GM10248 (cell line): ENCODE measurements around the gene ASB4.
A peak's percentile ranks its signal among the peaks of the same experiment; 100 is the strongest.
"Not testable (repeated sequence)": the region's sequence is repeated elsewhere in the genome, so short reads cannot be mapped to it uniquely, and the experiment has no call there.

Source experiments
- CTCF ChIA-PET: fragments of 300-600 bp; sonication (Branson Sonifier 250); formaldehyde crosslinking; extraction: SDS; loops from one replicate; lab custom pipeline; 2021; ENCODE audit warnings: antibody characterized with exemption; lab: Yijun Ruan, JAX
- POLR2A ChIA-PET: fragments of 350-650 bp; sonication (Branson Sonifier 250); formaldehyde crosslinking; extraction: SDS; loops from one replicate; lab custom pipeline; 2020; ENCODE audit warnings: antibody characterized with exemption; lab: Yijun Ruan, JAX
- DNase-seq: peaks from one replicate; pipeline ENCODE4 v3.0.0; 2012; ENCODE audit errors: extremely low spot score
- CTCF ChIP-seq: IDR thresholded peaks from 2 replicates; pipeline ENCODE4 v1.5.1; 2012; ENCODE audit warnings: mild to moderate bottlenecking, low read depth; ENCODE audit errors: extremely low read depth, missing control alignments, control extremely low read depth

ASB4 gene

DNA sequence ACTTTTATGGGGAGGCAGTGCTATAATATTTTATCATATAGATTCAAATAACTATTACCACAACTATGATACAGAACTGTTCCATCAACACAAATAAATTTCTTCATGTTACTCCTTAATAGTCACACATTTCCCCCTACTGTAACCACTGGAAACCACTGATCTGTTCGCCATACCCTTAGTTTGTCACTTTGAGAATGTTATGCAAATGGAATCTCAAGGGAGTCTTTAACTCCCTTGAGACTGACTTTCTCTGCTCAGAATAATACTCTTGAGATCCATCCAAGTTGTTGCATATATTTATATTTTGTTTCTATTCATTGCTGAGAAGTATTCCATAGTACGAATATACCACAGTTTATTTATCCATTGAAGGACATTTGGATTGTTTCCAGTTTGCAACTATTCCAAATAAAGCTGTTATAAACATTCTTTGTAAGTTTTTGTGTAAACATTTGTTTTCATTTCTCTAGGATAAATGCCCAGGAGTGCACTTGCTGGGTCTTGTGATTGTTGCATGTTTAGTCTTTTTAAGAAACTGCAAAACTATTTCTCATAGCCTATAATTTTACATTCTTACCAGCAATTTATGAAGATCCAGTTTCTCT is 31.2 kb upstream of the ASB4 start:
- CTCF ChIA-PET, result interaction anchor here (0.8 to 1.6 kb wide), 2 partner anchors 16 to 19 kb away, joined by 3 to 4 read pairs; no protein-coding TSS in a partner anchor
- no peak for DNase-seq
- POLR2A ChIA-PET, result no interaction called here

GRCh38 chr7:95457947-95458346 is 27.8 kb upstream of the ASB4 start:
- ChIA-PET CTCF (no interaction called here), POLR2A (no interaction called here)
- no peak for DNase-seq
- TF ChIP-seq CTCF, result no peak

More for the DNA sequence above, 31.2 kb upstream of the ASB4 start:
- TF ChIP-seq CTCF, result no peak

GRCh38 chr7:95460653-95461052 is 25.1 kb upstream of the ASB4 start:
- CTCF ChIA-PET, POLR2A ChIA-PET, DNase-seq: not testable (repeated sequence)

DNA sequence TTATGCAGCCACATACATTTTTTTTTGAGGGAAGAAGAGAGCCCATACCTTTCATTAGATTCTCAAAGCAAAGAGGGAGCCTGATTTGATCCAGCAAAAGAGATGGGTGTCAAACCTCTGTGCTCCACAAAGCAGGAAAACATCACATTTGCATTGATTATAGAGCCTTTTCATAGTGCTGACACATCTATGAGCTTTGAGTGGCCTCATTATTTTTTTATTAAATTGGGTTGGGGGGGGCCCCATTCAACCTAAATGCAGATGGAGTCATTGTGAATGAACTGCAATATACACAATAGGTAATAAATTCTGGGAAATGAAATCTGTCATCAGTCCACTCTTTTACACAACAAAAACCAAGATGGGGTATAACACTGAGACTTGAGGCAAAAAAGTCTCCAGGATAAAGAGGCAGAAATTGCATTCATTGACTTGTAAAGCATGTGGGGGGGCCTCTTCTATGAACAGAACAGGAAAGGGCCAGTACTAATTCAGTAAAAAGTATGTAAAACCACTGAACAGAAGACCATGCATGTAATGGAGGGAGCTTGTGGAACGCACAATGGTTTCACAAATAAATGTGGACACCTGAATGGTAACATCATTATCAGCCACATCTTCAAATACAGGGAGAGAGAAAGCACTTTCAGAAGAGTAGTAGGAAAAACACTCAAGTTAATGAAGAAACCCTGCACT is 17.7 kb upstream of the ASB4 start:
- no peak for TF ChIP-seq CTCF
- CTCF ChIA-PET, result interaction anchor here (1.6 to 5.0 kb wide), 2 partner anchors 9 to 14 kb away, joined by 4 to 36 read pairs; no protein-coding TSS in a partner anchor
- DNase-seq, result no peak
- POLR2A ChIA-PET, result no interaction called here

GRCh38 chr7:95469187-95469586 is 16.6 kb upstream of the ASB4 start:
- no peak for TF ChIP-seq CTCF
- DNase-seq, result no peak
- ChIA-PET POLR2A (no interaction called here), CTCF (interaction anchor here (1.0 to 5.0 kb wide), 2 partner anchors 8 to 221 kb away, joined by 3 to 36 read pairs; no protein-coding TSS in a partner anchor)

DNA sequence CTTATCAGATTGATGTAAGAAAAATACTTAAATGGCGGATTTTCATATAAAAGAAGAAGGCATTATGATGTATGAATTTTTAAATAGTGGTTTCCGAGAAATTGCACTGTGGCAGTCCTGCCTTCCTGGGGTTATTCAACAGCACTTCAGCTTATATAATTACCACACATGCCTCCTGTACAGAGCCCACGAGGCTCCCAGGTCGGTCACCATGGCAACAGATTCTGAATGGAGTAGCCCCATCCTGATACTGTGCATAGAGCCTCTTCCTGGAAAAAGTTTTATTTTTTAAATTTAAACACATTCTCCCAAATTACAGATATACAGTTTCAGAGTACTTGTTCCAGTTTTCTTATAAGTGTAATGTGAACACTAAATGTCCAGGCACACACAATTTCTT is 15.9 kb upstream of the ASB4 start:
- DNase-seq, result no peak
- ChIA-PET CTCF (interaction anchor here (1.0 to 5.0 kb wide), 3 partner anchors 7 to 221 kb away, joined by 3 to 36 read pairs (median 3); no protein-coding TSS in a partner anchor), POLR2A (no interaction called here)
- TF ChIP-seq CTCF, result no peak

GRCh38 chr7:95470452-95470851 is 15.3 kb upstream of the ASB4 start:
- ChIA-PET POLR2A (no interaction called here), CTCF (interaction anchor here (1.0 to 5.0 kb wide), 2 partner anchors 7 to 15 kb away, joined by 3 to 36 read pairs; no protein-coding TSS in a partner anchor)
- no peak for TF ChIP-seq CTCF
- peak; percentile 45 for DNase-seq
